DMS153 treated with DMSO at 0.1 percent for 48 hours (cell line): Measurements from ENCODE around the gene C1QTNF3.
"Not testable (repeated sequence)": the region's sequence is repeated elsewhere in the genome, so short reads cannot be mapped to it uniquely, and the experiment has no call there.

Source experiments
- DNase-seq: peaks from one replicate; lab custom pipeline; 2025; ENCODE audit not compliant: unreplicated experiment; lab: John Stamatoyannopoulos, UW

Gene C1QTNF3, protein sequence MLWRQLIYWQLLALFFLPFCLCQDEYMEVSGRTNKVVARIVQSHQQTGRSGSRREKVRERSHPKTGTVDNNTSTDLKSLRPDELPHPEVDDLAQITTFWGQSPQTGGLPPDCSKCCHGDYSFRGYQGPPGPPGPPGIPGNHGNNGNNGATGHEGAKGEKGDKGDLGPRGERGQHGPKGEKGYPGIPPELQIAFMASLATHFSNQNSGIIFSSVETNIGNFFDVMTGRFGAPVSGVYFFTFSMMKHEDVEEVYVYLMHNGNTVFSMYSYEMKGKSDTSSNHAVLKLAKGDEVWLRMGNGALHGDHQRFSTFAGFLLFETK

DNA sequence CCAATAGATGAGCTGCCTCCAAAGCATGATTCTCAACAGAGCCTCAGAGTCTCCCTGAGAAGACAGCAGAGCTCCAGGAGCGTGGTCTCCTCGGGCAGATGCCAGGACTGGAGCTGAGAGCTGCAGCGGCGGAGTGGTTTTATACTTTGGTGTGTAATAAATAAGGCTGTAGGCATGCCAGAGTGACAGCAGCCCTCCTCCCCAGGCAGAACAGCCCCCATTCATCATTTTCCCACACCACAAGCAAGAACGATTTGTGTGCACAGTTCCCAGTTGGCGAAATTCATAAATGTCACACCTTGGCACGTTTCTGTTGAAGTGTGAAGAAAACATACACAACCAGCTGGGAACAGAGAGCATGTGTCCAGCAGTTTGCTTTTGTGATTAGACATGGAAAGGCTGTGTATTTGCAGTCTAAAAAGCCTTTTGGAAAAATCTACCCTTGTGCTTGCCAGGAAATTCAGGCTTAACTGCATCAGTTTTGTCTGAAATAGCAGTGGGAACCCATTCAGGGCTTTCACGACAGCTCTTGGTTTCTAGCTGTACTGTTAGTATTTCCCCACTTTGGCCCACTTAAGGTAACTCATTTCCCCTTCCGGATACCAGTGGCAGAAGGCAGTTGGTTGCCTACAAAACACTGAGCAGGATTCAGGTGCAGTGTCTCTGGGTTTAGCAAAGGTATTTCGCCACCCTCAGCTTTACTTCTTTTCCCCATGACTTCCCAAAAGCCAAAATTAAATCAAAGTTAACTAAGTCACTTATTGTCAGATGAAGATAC, at the start of gene C1QTNF3:
Gene C1QTNF3 (minus strand): TSS at position 115 of the 778 bp plus-strand sequence. CDS start 88 bp downstream, at position 27.
- DNase-seq: no peak

DNA sequence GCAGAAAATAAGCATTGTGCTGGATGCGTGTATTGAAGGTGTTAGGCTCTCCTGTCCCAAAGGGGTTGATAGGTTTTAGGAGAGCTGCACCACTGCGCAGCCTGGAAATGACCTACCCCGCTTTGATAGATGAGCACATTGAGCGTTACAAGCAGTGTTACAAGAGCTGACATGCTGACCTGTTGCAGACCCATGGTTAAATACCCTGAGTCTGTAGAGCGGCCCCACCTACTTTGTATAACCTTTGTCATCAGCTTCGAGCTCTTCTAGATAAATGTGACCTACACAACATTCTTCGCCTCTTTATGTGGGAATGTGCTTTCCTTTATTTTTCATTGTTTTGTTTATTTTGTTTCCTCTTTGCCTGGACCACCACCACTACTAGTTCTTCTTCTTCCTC, 48.0 kb upstream of the C1QTNF3 start:
- DNase-seq: not testable (repeated sequence)

DNA sequence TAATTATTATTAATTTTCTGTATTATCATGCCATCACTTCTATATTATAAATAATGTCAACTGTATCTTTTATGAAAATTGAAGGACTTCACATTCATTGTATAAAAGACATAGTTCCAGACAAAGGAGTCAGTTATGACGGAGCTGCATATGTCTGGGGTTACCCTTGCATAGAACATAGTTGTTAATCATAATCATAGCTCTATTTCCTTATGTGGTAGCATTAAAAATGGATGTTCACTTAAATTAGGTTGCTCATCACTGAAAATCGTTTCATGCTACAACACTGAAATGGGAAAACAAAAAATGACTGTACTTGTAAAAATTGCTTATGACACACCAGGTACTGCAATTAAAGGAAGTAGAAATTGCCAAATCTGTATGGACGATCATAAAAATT, 46.8 kb upstream of the C1QTNF3 start:
- DNase-seq: not testable (repeated sequence)

DNA sequence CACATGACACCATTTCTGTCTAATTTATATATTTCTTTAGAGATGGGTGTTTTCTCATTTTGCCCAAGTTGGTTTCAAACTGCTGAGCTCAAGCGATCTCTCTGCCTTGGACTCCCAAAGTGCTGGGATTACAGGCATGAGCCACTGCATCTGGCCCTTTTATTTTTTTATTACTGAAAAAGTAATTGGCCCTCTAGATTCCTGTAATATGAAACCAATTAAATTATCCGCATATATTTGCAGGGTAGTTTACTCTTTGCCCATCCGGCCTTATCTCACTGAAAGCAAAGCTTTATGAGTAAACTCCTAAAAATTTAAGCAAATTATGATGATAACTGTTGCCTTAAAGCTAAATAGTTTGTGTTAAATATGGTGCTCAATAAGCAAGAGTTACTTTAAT, 44.7 kb upstream of the C1QTNF3 start:
- not testable (repeated sequence) for DNase-seq

DNA sequence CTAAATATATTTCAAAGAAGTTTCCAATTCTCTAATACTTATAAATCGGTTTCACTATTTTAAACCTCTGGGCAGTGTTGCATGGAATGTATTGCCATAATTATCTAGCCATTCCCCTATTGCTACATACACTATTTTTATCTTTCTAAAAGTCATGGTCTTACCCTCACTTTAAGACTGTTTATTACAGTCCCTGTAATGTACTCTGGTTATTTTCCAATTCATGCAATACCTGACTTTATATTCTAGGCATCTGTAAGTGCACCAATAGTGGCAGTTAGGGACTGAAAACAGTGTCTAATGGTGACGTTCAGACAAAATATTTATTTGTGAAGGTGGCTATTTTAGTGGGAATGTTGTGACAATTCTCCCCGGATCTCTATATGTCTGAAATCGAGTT, 40.9 kb upstream of the C1QTNF3 start:
- not testable (repeated sequence) for DNase-seq

DNA sequence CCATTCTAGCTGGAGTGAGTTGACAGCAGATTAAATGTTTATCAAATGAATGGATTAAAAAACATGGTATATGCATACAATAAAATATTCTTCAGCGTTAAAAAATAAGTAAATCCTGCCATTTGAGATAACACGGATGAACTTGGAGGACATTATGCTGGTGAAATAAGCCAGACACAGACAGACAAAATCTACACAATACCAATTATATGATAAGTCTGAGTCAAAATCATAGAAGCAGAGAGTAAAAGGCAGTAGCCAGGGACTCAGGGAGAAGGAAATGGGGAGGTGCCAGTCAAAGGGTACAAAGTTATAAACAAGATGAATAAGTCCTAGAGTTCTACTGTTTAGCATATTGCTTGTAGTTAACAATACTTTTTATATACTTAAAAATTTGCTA, 36.5 kb upstream of the C1QTNF3 start:
- not testable (repeated sequence) for DNase-seq

DNA sequence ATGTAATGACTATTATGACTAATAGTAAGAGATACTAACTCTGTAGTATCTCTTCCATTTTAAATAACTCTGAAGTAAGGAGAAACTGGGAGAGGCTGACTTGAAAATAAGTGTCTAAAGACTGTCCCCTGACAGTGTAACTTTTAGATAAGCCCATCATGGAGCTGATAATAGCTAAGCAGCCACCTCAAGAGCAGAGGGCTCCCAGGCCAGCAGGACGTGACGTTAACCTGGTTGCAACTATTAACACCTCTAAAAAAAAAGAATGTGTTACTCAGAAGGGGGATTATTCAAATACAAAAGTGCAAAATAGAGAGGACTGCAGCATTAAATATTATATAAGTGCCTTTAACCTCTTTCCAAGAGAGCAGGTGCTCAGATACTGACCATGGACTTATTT, 34.6 kb upstream of the C1QTNF3 start:
- not testable (repeated sequence) for DNase-seq

DNA sequence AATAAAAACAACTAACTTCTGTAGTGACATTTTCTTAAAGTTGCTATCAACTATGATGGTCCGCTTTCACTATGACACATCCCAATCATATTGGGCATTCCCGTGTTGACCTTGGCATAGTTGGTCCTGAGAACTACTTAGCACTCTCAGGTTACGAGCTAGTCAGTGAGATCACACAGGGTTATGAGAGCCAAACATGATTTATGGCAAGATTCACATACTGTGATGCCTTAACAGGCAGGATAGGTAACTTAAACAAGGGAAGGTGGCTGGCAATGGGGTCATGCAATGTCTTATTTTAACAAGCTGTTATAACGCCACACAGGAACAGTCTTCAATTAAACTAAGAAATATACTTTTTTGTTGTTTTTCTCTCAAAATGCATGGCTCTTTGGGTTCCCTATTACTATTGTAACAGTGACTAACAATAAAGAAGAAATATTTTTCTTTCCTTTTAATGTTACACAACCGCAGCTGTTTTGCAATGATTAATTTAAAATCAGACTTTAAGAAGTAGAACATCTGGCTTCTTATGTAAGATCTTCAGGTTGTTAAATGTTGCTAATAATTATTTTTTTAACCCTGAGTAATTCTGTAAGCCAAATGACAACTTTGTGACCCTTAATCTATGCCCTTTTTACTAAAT, 33.8 kb upstream of the C1QTNF3 start:
- DNase-seq: not testable (repeated sequence)

DNA sequence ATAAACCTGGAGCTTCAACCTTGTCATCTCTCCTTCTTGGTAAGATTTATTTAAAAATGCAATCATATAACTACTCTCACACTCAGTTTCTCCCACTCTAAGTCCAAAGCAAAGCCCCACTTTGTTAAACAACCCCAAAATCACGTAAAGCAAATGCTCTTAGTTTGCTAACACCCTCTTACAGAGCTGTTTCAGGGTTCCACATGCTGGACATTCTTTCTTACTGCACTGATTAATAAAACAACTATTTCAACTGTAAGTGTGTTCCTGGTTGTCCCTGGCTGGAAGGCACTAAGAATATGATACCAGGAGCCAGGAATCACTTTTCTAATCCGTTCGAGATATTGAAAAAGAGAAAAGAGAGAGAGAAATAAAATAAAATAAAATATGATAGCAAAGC, 31.5 kb upstream of the C1QTNF3 start:
- not testable (repeated sequence) for DNase-seq

DNA sequence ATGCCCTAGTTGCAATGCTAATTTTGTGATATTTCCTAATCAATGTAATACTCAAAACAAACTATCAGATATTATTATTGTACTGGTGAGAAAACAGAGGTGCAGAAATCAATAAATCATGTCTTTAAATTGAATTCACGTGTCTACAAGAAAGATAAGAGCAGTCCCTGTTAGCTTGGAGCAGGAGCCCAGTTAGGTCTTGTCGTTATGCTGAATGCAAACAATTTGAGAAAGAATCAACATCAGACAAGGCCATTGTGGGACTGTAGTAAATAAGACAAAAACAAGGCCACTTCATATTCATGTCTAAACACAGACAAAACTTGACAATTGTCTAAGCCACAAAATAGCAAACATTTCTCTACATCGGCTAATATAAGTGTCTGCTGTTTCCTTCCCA, 31.1 kb upstream of the C1QTNF3 start:
- DNase-seq: not testable (repeated sequence)

DNA sequence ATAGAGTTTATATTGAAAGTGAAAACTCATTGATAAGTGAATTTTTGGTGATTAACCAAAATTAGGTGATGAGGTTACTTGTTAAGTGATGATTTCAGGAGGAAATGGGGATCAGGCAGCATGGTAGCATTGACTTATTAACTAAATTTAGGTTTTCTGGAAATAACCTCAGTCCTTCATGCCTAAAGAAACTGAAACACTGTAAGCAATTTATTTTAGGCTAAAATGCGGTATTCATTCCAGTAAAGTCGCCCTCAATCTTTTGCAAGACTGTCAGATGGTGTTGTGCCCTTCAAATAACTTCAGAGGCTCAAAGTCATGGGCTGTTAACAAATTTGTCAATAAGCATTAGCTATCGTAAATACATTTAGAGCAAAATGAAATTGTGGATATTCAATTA, 27.6 kb upstream of the C1QTNF3 start:
- not testable (repeated sequence) for DNase-seq

DNA sequence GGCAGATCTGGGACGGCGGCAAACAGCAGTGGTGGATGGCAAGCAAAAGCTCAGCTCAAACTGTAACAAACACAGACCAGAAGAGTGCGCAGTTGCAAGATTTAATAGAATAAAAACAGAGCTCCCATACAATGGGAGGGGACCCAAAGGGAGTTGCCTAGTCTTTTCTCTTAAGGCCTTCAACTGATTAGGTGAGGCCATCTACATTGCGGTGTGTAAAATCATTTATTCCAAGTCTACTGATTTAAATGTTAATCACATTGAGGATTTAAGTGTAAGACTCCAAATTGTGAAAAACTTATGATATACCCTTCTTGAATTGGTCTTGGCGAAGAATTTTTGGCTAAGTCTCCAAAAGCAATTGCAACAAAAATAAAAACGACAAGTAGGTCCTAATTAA, 21.6 kb upstream of the C1QTNF3 start:
- no peak for DNase-seq

DNA sequence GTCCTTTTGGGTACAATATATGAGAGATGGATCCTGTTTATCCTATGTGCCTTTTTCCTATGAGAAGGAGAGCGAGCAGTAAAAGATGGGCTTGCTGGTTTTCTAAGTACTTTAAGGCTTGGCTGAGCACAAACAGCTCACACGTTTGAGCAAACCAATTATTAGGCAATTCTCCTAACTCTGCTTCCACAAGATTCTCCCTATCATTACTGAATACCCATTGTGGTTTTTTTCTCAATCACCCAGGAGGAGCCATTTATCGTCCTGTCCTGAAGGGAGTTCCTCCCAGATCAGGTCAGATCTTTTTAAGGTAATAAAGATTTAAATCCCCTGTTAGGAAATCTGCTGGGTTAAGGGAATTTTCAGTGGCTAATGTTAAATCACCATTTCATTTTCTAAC, 19.4 kb upstream of the C1QTNF3 start:
- no peak for DNase-seq

DNA sequence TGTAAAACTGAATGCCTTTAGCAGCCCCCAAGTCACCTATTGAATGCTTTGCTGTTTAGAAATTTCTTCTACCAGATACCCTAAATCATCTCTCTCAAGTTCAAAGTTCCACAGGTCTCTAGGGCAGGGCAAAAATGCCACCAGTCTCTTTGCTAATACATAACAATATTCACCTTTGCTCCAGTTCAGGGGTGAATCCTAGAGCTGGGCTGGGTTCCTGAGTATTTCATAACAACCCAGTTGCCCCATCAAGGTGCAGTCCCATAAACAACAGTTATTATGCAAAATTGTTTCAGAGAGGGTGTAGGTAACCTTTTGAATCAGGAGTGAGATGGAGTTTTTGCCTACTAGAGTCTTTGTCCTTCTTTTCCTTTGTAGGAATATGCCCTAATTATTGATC, 19.0 kb upstream of the C1QTNF3 start:
- no peak for DNase-seq

DNA sequence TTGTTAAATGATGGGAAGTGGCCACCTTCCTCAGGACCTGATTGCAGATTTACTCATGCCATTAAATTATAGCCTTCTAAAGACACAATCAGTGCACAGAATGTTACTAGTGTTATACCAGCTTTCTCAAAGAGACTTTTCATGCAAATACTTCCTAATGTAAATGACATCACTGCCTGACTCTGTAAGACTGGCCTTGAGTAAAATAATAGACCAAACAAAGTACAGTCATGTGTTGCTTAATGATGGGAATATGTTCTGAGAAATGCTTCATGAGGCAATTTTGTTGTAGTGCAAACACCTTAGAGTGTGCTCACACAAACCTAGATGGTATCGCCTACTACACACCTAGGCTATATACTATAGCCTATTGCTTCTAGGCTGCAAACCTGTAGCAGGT, 17.0 kb upstream of the C1QTNF3 start:
- no peak for DNase-seq

DNA sequence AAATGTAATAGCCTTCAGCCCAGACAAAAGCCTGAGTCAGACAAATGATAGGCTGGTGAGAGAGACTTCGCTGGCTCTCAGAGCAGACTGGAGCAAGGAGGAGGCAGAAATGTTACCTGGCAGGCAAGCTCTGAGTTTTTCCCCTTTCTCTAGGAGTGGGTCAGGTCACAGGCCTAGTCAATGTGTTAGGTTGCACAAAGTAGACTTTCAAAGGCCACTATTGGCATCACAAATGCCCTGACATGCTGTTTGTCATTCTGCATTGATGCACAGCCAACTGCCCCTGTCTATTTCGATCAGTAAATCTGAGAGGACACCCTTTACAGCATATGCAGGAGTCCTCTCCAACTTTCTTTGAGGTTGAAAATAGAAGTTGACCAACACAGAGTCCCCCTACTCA, 15.5 kb upstream of the C1QTNF3 start:
- no peak for DNase-seq

DNA sequence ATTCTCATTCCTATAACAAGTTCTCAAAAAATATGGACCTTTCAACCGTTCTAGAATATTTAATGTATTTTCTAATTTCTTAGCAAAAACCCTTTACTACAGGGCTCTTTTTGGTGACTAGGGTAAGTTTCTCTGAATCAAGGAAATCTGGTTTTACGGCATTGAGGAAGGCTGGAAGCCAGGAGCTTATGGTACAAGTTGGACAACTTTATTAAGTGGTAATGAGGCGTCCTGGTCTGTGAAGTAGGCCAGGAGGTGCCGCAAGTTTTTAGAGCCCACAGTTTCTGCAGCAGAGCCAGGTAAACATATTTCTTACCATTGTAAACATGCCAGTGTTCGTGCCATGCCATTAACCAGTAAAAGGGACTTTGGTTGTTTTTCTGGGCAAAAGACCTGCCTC, 14.6 kb upstream of the C1QTNF3 start:
- no peak for DNase-seq

DNA sequence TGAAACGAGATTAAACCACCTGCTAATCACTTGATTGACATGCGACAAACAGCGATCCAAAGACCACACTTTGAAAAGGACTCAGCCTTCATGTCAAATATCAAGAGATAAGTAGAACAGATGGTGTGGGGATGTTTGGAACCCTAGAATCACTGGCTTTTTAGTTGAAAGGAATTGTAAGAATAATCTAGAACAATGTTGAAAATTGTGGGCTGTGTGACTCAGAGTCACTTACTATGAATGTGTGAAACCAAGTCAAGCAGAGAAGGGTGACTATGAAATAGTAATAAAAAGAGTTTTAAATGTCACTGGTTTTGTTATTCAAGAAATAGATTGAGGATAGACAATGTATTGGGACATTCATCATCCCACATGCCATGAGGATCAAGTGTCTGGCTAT, 14.1 kb upstream of the C1QTNF3 start:
- DNase-seq: no peak

DNA sequence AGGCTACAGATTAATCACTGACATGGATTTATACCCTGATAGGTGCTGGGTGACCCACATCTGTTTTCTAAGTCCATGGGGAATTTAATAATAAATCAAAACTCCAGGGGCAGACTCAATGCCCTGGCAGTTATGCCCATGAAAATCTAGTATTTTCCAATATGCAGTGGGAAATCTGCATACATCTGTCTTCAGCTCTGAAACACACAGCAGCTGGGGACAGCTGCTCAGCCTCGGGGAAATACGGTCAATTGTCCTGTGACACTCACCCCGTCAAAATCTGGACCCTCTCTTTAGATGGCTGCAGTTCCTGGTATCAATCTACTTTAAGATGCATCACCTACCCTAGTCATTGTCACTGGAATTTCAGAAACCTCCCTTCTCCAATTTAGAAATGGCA, 12.7 kb upstream of the C1QTNF3 start:
- no peak for DNase-seq

DNA sequence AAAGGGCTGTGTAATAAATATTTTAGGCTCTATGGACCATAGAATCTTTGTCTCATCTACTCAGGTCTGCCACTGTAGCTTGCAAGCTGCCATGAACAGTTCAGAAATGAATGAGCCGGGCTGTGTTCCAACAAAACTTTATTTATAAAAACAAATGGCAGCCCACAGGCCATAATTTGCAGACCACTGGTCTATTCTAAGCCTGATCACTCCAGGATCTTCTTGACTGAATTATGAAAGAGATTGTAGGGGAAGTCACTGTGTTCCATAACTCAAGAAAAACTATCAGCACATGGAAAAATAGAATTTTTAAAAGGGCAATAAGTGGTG, 11.4 kb upstream of the C1QTNF3 start:
- DNase-seq: no peak

DNA sequence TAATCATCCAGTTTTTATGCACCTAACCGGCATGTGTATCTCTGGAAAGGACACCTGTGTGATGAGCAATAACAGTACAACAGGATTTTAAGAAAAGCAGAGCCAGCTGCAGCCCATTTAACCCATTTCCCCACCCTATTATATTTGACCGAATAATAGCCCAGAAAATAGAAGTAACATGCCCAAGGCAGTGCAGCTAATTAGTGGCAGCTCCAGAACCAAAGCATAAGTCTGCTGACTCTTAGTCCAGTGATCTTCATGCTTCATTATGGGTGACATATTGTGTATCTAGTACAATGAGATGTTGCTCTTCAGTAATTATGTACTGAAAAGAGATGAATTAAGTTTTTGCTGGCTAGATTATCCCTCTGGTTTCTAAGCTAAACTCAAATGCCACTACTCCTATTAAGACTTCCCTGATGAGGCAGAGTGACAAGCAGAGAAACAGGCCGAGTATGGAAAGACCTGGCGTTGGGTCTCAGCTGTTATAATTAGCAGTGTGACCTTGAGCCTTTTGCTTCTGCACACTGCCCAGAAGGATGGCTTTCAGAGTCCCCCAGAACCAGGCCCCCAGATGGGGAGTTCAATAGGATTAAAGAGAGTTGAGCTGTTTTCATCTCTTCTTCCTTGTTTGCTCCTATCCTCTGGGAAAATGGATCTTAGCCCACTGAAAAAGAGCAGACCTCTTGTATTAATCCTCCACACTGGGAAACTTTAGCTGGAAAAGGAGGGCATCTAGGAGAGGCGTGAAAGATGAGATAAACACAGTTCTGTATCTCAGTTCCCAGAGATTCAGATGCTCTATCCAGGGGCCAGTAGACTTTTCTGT, 10.8 kb upstream of the C1QTNF3 start:
- DNase-seq: no peak
